Activated B cell treated with CpG ODN at 0.5 μM for 24 hours (primary cell): ENCODE results near the gene PDE1A. TPM values are rescaled to one million over a fixed set of nuclear protein-coding genes. Genes with fewer than 3 reads are reported as not detected.

Experiments used
- ATAC-seq: fragments of 200-7000 bp; cut with Tn5 transposase; one replicate; pipeline ENCODE4 v1.10.0; 2021; ENCODE audit warnings: low read depth, mild to moderate bottlenecking, moderate library complexity
- CTCF ChIA-PET: fragments of 350-600 bp; sonication (Branson Sonifier 250); formaldehyde crosslinking; loops from one replicate; lab custom pipeline; 2021; ENCODE audit warnings: antibody characterized with exemption; lab: Charles Lee
- POLR2A ChIA-PET: fragments of 350-600 bp; sonication (Branson Sonifier 250); formaldehyde crosslinking; loops from one replicate; lab custom pipeline; 2021; ENCODE audit warnings: antibody characterized with exemption; lab: Charles Lee
- DNase-seq: peaks from one replicate; pipeline ENCODE4 v3.0.0; 2022
- H3K27ac Mint-ChIP-seq: one replicate; pipeline ENCODE4 v1.8.0; 2020; ENCODE audit warnings: mixed read lengths
- H3K27me3 Mint-ChIP-seq: one replicate; pipeline ENCODE4 v1.8.0; 2021; ENCODE audit warnings: mixed read lengths
- H3K36me3 Mint-ChIP-seq: one replicate; pipeline ENCODE4 v1.8.0; 2021; ENCODE audit warnings: low read depth, mixed read lengths
- H3K4me1 Mint-ChIP-seq: one replicate; pipeline ENCODE4 v1.8.0; 2021; ENCODE audit warnings: mixed read lengths
- H3K4me3 Mint-ChIP-seq: one replicate; pipeline ENCODE4 v1.8.0; 2020; ENCODE audit warnings: mild to moderate bottlenecking, mixed read lengths
- H3K9me3 Mint-ChIP-seq: one replicate; pipeline ENCODE4 v1.8.0; 2020; ENCODE audit warnings: mixed read lengths
- intact Hi-C: fragments of 100-400 bp; cut with micrococcal nuclease; formaldehyde crosslinking; loops from one replicate; pipeline ENCODE4 v1.15.1; 2024
- total RNA-seq: library from RNA; stranded (reverse); gene quantifications from 2 replicates; pipeline ENCODE4 v1.2.3, GENCODE V29; 2022
- TF ChIP-seq, protein P1 (sequence below): fragments of 200-600 bp; IDR thresholded peaks from one replicate; pipeline ENCODE4 v1.8.0; 2022; ENCODE audit warnings: antibody characterized with exemption, mild to moderate bottlenecking

Gene PDE1A
- total RNA-seq, 1 donor from 2014 or later, result not detected

DNA sequence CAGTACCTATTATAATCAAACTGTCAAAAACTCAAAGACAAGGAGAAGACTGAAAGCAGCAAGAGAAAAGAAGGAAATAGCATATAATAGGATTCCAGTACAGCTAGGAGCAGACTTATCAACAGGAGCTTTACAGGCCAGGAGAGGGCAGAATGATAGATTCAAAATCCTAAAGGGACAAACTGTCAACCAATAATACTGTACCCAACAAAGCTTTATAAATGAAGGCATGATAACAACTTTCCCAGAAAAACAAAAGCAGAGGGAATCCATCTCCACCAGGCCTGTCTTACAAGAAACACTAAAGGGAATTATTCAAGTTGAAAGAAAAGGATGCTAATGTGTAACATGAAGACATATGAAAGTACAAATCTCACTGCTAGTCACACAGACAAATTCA, 42.0 kb downstream of the PDE1A start:
- intact Hi-C loops, result no loop called here
- Mint-ChIP-seq H3K4me1 (no peaks in the 10 kb centered on the region), H3K27ac (no peak overlapping the region), H3K36me3 (no peaks in the 10 kb centered on the region), H3K9me3 (peaks cover 15% of the 10 kb centered on the region), H3K27me3 (no peaks in the 10 kb centered on the region), H3K4me3 (no peak overlapping the region)
- TF ChIP-seq, protein P1, sequence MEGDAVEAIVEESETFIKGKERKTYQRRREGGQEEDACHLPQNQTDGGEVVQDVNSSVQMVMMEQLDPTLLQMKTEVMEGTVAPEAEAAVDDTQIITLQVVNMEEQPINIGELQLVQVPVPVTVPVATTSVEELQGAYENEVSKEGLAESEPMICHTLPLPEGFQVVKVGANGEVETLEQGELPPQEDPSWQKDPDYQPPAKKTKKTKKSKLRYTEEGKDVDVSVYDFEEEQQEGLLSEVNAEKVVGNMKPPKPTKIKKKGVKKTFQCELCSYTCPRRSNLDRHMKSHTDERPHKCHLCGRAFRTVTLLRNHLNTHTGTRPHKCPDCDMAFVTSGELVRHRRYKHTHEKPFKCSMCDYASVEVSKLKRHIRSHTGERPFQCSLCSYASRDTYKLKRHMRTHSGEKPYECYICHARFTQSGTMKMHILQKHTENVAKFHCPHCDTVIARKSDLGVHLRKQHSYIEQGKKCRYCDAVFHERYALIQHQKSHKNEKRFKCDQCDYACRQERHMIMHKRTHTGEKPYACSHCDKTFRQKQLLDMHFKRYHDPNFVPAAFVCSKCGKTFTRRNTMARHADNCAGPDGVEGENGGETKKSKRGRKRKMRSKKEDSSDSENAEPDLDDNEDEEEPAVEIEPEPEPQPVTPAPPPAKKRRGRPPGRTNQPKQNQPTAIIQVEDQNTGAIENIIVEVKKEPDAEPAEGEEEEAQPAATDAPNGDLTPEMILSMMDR, result no peak
- no peak for ATAC-seq
- no peak for DNase-seq
- ChIA-PET POLR2A (no interaction called here), CTCF (no interaction called here)

DNA sequence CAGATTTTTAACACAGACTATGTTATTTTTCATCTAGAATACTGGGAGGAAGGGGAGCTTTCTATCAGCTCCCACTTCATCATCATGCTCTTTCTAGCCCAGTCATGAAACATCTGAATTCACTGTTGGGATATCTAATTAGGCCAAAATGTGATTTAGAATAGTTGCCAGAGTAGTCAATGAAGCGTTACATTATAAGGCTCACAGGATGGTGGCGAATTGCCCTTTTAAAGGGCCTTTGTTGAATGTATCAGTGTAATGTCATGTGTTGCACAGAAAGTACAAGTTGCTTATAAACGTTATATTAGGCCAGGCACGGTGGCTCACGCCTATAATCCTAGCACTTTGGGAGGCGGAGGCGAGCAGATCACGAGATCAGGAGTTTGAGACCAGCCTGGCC, 45.6 kb downstream of the PDE1A start:
- Mint-ChIP-seq H3K27me3 (no peaks in the 10 kb centered on the region), H3K9me3 (peaks cover 20% of the 10 kb centered on the region), H3K4me1 (no peaks in the 10 kb centered on the region), H3K27ac (no peak overlapping the region), H3K4me3 (no peak overlapping the region), H3K36me3 (no peaks in the 10 kb centered on the region)
- ChIA-PET CTCF (no interaction called here), POLR2A (no interaction called here)
- ATAC-seq (no peak), DNase-seq (no peak)
- intact Hi-C loops, result no loop called here
- TF ChIP-seq, protein P1, result no peak

DNA sequence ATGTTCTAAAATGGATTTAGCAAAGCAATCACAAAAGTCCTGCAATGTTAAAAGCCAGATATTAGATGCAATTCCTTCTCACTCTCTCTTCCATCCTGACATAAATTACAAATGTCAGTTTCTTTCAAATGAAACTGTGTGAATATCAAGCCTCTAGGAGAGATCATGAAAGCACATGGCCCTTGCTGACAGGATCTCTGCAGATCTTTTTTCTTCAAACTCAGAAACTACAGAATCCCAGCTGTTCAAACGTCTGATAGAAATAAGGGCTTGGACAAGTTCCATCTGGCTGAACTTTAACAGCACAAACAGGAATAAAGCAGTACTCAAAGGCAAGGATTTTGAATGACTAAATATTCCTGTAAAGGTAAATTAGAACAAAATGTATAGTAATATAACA, 47.6 kb downstream of the PDE1A start:
- Mint-ChIP-seq H3K9me3 (peaks cover 21% of the 10 kb centered on the region), H3K27ac (no peak overlapping the region), H3K4me1 (no peaks in the 10 kb centered on the region), H3K36me3 (no peaks in the 10 kb centered on the region), H3K4me3 (no peak overlapping the region), H3K27me3 (no peaks in the 10 kb centered on the region)
- ChIA-PET CTCF (no interaction called here), POLR2A (no interaction called here)
- intact Hi-C loops, result no loop called here
- TF ChIP-seq, protein P1, result no peak
- no peak for ATAC-seq
- no peak for DNase-seq

DNA sequence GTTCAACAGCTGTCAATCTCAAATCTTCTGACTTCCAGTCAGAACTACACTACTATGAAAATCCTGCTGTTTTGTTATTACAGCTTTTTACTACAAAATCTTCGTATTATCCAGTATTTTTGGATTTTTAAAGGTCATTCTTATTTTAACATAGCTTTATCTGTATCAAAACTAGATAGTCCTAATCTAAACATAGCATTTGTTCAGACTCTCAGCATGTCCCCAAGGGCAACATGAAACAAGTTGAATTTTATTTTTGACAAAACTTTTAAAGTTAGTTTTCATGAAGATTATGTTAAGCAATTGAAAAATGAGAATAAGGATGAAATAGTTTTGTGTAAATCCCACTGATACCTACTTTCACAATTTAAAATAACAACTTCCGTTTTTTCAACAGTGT, 48.1 kb downstream of the PDE1A start:
- DNase-seq (no peak), ATAC-seq (no peak)
- Mint-ChIP-seq H3K4me3 (no peak overlapping the region), H3K4me1 (no peaks in the 10 kb centered on the region), H3K27me3 (no peaks in the 10 kb centered on the region), H3K36me3 (no peaks in the 10 kb centered on the region), H3K27ac (no peak overlapping the region), H3K9me3 (peaks cover 21% of the 10 kb centered on the region)
- intact Hi-C loops, result no loop called here
- CTCF ChIA-PET, result no interaction called here
- POLR2A ChIA-PET, result no interaction called here
- TF ChIP-seq, protein P1, result no peak

DNA sequence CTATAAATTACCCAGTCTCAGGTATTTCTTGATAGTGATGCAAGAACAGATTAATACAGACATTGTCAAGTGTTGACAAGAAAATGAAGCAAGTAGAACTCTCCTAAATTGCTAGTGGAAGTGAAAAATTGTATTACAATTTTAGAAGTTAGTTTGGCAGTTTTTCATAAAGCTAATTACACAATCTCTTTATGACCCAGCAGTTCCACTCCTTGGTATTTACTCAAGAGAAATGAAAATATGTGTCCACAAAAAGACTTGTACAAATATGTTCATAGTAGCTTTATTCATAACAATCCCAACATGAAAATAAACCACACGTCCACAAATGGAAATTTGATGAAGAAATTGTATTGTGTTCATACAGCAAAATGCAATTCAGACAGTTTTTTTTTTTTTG, 49.4 kb downstream of the PDE1A start:
- Mint-ChIP-seq H3K4me1 (no peaks in the 10 kb centered on the region), H3K27ac (no peak overlapping the region), H3K9me3 (peaks cover 14% of the 10 kb centered on the region), H3K36me3 (no peaks in the 10 kb centered on the region), H3K27me3 (no peaks in the 10 kb centered on the region), H3K4me3 (no peak overlapping the region)
- CTCF ChIA-PET, result no interaction called here
- POLR2A ChIA-PET, result no interaction called here
- ATAC-seq (no peak), DNase-seq (no peak)
- TF ChIP-seq, protein P1, result no peak
- intact Hi-C loops, result no loop called here
